Uterus (tissue), 2 donors: ENCODE measurements around the gene SRBD1.

ENCODE experiments used
- CTCF ChIP-seq, 4 experiments: fragments of 200-600 bp in 2 of 4; fragments of 450-650 bp in 2 of 4; sonication (generic) in 2 of 4; IDR thresholded peaks; one replicate each; pipeline ENCODE4 v1.5.1; 2016 to 2019; ENCODE audit warnings: antibody characterized with exemption in 4 of 4, mild to moderate bottlenecking in 2 of 4, moderate library complexity in 1 of 4
- POLR2A ChIP-seq, 2 donors: fragments of 450-650 bp; IDR thresholded peaks; one replicate each; pipeline ENCODE4 v1.6.1; 2016; ENCODE audit warnings: antibody characterized with exemption in 2 of 2, mild to moderate bottlenecking in 1 of 2, moderate library complexity in 1 of 2

- TF ChIP-seq CTCF (IDR thresholded peaks at IDR 0.05) (no peak), POLR2A (IDR thresholded peaks at IDR 0.05) (no peak)
These were observed 23.2 kb upstream of the SRBD1 start for GRCh38 chr2:45634223-45634622.
